Cerebellar nuclear complex (tissue), 1 donor: Measurements from ENCODE around the gene USP6NL.

Experiments
- DNase-seq, 2 experiments: peaks; one replicate each; lab custom pipeline; 2025; lab: John Stamatoyannopoulos, UW

USP6NL gene

DNA sequence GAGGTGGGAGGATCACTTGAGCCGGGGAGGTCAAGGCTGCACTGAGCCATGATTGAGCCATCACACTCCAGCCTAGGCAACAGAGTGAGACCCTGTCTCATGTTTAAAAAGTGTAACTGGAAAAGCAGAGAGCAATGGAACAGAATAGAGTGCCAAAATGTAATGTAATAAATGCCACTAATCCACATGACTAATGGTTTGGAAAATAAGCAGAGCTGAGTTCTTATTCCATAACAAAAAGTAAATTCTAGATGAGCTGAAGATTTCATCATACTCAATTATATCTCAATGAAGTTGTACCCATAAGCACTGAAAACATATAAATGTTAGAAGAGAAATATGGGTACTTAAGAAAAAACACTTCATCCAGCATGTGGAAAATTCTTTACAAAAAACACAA is 132.6 kb downstream of the USP6NL start:
- DNase-seq, result no peak

DNA sequence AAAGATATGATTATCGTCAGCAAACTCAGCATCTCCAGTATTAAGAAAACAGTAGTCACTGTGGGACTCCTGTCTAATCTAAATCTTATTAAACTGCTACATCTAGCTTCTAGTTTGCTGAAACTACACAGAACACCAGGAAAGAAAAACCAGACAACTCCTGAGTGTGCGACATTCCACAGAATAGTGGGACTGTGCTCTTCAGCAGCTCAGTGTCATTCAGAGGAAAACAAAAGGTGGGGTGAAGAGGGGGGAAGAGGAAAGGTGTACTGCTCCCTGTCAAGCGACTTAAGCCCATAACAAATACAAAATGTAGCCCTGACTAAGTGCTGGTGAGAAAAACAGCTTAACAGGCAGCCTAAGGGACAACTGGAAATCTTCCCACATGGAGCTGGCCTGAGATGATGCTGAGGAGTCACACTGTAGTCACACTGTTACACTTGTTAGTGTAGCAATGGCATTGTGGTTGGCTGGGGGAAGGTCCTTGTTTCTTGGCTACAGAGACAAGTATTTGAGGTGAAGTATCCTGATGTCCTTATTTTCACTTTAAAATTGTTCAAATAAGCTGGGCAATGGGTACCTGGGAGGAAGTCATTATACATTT is 135.5 kb downstream of the USP6NL start:
- DNase-seq, result no peak

DNA sequence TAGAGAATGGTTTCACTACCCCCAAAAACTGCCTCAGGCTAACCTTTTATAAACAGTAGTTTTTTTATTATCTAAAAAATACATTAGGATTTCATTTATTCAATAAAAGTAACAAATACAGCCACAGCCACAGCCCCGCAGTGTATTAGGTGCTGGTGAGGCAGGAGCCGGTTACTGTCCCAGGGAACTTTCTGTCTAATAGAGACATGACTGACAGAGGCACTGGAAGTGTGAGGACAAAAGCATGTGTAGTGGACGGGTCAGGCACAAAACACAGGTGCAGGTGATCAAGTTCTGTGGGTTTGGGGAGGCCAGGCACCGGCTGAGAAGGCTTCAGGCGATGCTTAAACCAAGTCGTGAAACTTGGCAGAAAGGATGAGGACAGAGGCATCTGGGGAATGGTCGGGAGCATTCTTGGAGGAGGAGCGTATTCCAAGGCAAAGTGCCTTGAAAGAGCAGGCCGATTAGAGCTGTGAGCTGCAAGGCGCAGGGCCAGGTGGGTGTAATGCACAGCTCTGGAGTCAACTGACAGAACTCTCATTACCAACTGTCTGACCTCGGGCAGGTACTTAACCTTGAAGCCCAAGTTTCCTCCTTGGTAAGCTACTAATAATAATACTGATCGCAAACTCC is 138.2 kb downstream of the USP6NL start:
- no peak for DNase-seq

DNA sequence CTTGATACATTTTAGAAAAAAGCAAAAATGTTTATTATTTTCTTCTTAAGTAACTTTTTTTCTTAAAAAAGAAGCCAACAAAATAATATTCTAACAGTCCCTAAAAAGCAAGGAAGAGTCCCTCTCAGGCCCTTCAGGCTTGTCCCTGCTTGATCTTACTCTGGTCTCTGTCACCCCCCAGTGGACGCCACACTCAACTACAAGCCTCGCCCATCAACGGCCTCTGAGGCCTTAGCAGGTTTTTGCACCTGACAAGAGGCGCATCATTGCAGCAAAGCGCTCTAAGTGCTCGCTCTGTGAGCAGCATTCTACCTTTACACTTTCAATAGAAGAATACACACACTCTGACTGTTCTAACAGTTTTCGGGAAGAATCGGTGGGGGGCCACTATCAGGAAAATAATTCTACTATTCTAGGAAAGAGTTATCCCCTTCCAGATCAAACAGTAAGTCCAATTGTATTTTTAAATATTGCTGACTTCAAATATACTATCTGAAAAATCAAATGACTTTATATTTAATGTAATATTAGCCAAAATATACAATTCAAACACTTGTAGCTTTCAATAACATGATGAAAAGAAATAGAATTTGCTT is 139.2 kb downstream of the USP6NL start:
- no peak for DNase-seq

DNA sequence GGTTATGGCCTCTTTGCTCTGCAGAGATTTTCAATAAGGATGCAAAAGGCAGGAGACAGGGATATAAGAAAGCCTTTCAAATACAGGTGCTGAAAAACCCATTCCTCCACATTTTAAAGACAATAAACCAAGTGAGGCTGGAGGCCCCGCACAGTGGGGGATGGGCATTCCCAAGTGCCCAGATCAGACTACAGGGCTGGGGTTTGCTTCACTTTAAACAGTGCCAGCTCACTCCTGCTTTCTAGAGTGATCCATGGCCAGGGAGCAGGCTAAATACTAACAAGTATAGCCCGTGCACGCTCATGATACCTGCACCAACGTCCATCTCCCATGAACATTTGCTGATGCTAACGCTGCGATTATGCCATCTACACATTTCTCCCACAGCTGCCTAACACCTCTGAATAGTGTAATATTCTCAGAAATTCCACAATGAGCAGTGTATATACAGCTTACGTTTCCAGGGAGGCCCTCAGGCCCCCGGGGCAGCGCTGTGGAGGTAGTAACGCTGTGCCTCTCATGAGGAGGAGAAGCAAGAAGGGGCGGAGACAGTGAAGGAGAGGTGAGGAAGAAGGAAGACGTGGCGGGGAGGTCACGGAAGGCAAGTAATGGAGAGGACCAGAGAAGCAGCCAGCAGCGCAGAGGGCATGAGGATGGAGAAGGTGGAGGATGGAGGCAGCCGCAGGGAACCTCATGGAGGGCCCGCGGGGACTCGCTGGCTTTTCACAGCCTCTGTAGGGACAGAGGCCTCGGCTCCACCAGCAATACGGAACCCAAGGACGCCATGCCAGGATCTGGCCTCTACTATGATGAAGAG is 141.7 kb downstream of the USP6NL start:
- DNase-seq, result no peak

DNA sequence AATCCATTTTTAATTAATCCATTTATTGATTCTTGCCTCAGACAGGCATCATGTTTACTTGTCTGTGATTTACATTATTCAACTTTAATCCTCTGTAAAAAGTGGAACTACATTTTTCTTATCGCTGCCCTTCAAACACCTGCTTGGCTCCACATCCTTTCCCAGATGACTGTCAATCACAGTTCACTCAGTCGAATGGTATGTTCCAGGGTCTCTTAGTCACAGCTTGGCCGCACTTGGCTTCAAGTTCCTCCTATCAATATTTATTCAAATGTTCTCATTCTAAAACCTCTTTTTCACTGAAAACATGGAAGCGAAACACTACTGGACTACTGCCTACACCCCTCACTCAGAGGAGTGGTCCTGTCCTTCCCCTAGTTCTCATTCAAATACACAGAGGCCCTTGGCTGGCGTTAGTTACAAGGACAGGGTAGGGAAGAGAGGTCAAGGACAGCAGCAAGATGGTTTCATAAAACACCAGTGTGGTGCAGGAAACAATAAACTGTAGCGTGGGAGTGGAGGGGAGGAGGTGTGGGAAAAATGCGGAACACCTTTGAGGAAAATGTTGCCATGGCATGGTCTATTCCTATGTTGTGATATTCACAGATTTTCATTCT is 143.2 kb downstream of the USP6NL start:
- DNase-seq, result no peak

DNA sequence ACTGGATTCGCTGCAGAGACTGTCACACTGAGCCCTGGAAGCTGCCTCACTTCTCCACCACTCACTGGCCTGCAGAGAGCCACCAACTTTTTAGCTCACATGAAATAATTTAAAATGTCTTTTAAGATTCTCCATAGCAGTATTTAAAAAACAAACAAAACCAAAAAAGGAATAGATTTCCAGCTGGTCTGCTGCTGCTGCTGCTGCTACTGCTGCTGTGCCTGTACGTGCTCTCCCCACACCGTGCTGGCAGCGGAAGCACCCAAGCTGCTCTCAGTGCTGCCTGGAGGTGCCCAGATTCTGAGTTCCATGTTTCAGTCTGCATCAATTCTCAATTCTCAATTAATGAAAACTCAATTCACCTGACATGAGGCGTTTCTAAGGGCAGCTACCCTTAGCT is 146.0 kb downstream of the USP6NL start:
- DNase-seq, result no peak

DNA sequence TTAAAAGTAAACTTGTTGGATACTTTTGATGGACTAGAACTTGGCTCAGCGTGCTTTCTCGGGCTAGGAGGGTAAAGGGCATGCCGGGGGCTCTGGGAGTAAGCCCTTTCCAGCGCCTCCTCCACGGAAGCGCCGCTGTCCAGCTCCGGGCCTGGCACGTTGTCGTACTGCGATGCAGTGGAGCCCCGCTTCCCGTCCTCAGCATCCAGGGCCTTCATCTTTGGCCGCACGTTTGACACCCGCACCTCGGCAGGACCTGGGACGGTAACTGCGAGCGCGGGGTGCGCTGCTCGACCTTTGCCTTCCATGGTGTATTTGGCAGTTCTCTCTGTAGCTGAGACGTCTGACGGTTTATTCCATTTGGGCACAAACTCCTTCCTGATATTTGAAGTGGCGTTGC is 148.3 kb downstream of the USP6NL start:
- DNase-seq, result no peak

DNA sequence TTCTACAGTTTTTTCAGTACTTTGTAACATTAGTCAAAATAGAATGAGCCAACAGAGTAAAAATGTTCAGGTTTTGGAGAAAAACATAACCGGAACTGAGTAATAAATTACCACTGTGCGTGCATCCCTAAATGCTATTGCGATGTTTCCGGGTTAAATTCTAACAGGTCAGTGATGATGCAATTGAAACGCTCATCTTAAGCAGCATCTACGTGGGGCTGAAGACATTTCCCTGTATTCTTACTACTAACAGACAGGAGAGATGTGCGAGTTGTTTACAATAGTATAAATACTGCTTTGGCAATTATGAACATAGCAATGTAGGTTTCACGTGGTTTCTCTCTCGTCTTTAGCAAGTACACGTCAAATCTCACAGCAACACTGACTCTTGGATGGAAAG is 149.4 kb downstream of the USP6NL start:
- DNase-seq, result no peak

DNA sequence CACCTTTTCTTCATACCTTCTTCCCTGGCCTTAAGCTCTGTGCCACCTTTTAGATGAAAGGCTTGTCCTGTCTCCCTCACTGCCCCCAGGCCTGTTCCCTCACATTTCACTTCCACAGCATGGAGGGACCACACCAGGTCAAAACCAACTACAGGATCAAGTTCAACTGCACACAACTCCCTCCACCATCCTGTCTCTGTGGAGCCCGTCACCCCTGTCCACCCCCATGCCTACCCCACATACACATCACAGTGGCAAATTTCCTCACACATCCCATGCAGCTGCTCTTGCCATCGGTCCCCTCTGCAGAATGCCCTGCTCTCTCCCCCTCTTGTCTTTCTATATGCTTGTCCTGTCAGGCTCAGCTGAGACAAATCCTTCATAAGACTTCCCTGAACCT is 154.1 kb downstream of the USP6NL start:
- no peak for DNase-seq

DNA sequence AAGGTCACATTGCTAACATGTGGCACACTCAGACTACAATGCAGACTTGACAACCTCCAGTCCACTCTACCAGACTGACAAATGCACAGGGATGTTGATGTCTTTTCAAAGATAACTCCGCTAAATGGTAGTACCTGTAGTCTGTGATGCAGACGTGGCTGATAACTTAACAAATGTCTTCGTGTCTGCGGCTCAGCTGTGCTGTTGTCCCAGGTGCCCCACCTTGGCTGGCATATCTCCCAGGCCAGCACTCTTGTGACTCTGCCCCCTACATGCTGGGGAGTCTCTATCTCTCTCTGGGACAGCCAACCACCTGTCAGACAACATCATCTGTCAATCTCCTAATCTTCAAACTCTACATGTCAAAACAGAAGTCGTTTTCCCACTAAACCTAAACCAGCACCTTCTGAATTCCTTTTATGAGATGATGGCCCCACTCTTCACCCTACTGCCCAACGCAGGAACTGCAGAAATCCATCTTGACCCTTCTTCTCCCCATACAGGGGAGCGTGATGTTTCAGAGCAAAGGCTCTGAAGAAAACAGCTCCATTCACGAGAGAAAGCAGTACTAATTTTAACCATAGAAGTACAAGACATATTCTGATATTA is 156.4 kb downstream of the USP6NL start:
- DNase-seq, result no peak

DNA sequence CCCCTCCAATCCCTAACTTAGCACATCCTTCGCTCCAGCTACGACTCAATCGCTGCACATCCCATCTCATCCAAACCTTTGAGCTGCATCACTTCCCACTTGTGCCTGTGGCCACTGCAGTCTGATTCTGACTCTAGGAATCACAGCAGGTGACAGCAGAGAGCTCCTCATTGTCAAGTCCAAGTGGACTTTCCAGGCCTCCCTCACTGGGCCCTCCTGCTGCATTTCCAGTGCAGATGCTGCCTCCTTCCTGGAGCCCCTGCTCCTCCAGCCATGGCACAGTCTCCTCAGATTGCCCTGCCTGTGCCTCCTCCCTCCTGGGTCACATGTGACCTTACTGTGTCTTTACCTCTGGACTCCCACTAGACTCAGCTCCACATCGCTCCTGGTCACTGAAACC is 157.3 kb downstream of the USP6NL start:
- DNase-seq, result no peak

DNA sequence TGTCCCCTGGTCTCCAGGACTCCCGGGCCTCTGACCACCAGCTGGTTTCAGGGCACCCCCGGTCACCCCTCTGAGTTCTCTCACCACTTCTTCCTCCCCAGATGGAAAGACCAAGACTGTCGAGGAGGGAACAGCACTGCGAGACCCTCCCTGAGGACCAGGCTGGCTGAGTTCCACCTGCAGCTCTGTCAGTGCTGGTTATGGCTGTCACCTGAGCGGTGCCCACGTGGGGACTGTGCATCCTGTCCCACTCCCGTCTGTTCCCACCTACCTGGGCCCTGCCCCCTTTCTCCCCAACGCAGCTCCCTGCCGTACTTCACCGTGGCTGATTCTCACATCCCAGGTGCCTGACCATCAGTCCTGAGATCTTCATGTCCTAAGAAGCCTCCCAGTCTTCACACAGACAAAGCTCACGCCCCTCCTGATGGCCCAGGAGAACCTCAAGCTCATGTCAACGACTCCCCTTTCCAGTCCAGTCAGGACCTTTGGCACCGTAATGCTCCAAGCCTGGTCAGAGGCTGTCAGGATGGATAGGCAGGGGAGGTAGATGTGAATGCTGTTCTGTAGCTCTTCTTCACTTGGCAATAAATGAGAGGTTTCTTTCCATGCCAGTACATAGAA is 159.7 kb downstream of the USP6NL start:
- no peak for DNase-seq

DNA sequence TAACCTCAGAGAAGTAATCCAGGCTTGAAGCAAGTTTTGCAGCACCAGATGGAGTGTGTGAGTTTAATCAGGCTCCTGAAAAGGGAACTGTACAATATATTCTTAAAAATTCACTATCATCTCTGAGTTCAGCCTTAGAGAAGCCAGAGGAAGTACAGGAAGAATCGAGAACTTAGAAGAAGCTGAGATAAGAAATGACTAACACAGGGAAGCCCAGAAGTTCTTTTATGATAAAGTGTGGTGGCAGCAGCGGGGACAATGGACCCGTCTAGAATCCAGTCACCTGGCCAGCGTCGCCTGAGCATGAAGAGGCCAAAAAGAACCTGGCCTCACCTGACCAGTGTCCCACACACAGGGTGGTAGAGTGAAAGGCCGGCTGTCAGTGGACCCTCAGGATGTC is 161.0 kb downstream of the USP6NL start:
- DNase-seq, result no peak

DNA sequence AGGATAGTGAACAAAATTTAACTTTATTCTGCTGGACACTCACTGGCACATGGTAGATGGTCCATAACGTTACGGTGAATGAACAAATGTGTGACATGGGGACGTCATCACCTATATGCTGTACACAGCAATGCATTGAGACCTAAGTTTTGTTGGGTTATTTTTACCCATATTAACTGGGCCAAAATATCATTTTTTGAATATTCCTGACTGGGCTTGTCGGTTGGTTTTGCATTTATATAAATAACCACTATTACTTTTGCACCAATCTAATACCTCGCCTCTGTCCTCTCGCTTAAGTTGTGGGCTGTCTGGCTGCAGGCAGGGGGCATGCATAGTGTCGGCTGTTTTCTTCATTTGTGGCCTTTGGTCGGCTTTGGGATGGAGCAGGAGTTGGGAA is 161.7 kb downstream of the USP6NL start:
- DNase-seq, result no peak

DNA sequence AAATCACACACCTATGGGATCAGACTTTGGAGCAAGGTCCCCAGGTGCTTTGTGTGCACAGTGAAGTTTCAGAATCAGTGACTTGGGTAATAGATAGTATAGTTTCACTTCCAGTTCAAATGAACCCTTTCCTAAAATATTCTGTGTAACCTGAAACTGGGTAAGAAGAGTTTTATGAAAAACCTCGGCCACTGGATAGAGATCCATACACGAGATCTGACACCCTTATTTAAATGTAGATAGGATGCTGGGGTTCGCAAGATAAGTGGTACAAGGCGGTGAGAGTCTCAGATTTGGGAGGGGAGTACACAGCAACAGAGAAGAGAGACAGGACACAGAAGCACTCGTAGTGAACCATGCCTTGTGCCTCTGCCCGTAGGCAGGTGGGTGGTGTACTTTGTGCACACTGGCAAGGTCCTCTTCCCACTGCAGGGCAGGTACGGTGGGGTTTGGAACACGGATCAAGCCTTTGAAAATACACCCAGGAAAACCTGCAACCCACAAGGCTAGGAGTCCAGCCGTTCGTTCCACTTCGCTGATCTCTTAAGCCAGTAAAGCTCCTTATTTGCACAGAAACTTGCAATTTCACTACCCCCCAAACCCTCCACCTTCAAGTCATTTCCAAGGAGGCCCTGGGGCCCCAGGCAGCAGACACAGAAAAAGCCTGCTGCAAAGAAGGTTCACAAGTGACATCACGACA is 162.8 kb downstream of the USP6NL start:
- no peak for DNase-seq

DNA sequence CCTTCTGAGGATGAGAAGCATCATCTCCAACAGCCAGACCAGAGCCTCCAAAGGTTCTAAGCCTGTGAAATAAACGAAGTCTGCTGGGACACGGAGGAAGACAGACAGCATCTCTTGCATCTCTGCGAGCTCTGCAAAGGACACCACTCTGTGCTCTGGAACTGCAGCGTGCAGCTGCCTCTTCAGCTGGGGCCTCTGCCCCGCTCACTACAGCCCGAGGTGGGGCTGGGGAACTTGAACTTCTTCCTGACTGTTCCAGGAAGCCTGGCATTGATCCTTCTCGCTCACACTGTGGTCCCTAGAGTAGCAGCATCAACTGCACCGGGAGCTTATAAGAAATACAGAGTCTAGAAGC is 163.3 kb downstream of the USP6NL start:
- DNase-seq, result no peak

DNA sequence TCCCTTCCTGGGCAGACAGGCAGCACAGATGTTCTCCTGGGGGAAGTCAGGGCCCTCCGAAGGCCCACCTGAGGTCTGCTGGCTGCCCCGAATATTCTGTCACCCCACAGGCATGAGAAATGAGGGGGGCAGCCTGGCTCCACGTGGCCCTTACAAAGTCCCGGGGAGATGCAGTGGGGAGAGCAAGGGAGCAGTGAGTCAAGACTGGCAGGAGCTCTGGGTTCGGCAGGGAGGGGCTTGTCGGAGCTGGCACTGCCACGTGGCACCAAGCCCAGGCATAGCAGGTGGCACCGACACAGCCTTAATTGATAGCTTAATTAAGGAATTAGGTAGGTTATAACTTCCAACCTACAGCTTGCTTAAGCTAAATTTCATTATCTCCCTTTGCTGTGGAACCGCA is 163.9 kb downstream of the USP6NL start:
- no peak for DNase-seq

DNA sequence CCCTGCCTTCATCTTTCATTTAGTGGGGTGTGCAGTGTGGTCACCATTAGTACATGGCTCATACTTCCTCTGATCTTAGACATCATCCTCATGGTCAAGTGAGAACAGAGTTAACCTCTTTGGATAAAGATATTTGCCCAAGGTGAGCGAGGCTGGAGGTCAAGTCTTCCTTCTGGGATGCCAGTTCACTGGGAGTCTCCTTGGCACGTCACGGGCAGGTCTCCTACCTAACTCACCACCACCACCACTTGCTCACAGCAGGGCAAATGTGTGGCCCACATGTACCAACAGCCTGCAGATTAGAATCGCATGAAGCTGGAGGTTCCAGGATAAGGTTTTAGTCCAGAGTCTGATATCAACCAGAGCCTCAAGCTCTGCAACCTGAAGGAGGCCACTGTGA is 164.6 kb downstream of the USP6NL start:
- no peak for DNase-seq

DNA sequence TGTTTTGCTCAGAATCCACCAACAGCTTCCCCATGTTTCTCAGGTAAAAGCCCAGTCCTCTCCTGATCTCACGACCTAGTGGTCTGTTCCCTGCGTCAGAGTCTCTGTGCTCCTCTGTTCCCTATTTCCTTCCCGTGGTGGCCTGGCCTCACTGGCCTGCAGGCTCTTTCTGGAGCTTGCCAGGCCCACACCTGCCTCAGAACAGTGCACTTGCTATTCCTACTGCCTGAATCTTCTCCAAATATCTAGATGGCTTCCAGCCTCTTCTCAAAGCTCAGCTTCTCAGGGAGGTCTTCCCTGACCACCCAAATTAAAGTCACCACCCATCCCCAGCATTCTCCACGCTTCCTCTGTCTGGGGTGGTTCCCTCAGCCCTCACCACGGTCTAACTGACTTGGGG is 165.3 kb downstream of the USP6NL start:
- no peak for DNase-seq
